ENCODE results near the gene TUBGCP2.
"Not testable (repeated sequence)": the region's sequence is repeated elsewhere in the genome, so short reads cannot be mapped to it uniquely, and the experiment has no call there.

TUBGCP2 gene

DNA sequence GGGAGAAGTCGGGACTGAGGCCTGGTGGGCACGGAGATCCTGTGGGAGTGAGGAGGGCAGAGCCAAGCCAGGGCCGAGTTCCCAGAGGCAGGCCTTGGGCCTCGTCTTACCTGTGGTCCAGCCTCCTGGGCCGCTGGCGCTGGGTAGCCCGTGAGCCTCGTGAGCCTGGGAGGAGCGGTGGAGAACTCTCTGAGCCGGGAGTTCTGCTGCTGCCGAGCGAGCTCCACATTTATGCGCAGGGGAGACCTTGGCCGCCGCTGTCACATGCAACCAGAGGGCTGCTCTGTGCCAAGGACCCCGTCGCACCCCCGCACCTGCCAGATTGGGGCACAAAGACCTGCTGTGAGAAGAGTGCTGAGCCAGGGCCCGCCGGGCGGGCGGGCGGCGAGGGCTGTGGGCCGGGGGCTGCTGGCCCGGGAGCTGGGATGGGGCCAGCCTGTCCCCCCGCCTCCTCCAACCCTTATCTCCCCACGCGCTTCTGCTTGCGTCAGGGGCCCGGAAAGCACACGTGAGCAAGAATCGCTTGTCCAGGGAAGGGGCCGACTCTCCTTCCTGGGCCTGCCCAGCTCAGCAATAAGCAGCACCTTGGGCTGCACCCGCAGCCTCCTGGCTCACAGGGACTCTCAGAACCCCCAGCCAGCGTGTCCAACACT lies 60.9 kb downstream of the TUBGCP2 start:
- no peak for DNase-seq (ENCODE audit: low read depth, low spot score)

DNA sequence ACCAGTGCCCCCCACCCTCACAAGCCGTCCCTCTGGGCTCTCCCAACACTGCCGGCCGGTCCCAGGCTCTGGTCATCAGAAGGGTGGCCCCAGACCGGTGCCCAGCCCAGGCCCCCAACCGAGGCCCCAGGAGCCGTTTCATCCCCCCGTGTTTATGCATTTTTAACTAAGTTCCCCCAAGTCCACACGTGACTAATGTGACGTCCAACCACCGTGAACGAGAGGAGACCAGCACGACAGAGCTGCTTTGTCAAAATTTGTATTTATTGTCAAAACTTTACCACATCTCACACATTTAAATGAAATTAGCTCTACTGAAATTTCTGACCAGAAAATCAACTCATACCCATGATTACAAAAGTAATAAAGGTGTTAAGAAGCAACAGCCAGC lies 62.4 kb downstream of the TUBGCP2 start:
- no peak for DNase-seq (ENCODE audit: low read depth, low spot score)

DNA sequence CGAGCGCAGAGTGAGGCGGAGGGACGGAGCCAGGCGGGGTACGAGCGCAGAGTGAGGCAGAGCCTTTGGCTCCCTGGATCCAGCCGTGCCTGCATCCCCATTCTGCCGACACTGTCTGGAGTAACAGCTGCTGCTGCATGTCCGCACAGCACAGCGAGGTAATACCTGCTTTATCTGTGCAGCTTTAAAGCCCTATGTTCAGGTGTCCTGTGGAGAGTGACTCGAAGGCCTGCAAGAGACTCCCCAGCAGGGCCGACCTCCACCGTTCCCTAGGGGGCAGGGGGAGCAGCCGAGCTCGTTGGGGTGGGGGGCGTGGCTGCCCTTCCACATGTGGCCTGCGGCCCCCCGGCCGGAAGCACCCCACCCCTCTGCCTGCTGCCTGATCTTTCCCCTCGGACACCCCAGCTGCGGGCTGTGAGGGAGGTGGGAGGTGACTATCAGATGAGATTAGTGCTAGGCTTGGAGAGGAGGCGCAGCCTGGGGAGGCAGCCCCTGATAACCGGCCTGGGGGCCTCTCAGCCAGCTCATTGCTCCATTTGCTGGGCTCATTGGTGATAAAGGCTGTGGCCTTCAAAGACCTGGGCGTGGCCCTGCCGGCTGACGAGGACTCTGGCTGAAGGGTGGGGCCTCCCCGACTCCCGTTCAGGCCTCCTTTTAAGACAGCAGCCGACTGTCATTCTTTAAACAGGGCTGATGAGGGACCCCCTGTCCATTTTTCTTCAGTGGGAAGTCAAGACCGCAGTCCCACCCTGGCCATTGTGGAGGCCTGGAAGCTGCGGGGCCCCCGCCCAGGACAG lies 63.0 kb downstream of the TUBGCP2 start:
- peak; percentile 74 for DNase-seq (ENCODE audit: low read depth, low spot score)

DNA sequence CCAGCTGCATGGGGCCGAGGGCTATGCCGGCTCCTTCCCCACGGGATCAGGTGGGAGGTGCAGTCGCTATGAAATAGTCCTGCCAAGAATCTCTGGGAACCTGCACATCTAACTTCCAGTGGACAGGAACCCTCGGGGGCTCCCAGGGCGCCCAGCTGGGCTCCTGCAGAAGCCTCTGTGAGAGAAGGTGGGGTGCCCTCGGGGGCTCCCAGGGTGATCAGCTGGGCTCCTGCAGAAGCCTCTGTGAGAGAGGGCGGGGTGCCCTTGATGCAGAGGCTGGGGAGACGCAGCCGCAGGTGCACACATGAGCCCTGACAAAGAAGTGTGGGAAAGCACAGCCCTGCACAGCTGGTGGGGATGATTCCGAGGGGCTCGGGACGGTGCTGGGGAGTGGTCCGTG lies 65.1 kb downstream of the TUBGCP2 start:
- DNase-seq (ENCODE audit: low read depth, low spot score), result no peak

DNA sequence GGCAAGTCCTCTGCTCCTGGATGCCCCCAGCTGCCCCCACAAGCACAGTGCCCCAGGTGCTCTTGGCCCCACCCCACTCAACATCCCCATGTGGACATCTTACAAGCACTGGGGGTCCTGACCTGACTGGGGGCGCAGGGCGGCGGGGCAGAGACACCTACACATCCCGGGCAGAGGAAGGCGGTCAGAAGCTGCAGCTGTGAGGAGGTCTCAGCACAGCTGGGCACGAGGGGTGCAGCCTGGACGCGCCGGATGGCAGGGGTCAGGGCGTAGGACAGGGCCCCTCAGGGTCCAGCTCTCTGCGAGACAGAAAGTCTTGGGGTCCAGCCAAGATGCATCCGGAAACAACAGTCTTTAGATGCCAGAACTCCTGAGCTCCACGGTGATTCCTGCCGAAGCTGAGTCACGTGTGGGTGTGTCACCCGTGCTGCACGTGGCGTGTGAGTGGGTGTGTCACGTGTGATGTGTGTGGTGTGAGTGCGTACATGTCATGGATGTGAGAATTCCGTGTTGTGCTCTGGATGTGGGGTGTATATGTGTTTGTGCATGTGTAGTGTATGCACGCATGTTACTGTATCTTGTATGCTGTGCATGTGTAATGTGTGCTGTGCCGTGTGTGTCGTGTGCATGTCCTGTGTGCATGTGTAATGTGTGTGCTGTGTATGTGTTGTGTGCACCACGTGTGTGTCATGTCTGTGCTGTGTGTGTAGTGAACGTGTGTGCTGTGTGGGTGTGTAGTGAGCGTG lies 65.9 kb downstream of the TUBGCP2 start:
- no peak for DNase-seq (ENCODE audit: low read depth, low spot score)

DNA sequence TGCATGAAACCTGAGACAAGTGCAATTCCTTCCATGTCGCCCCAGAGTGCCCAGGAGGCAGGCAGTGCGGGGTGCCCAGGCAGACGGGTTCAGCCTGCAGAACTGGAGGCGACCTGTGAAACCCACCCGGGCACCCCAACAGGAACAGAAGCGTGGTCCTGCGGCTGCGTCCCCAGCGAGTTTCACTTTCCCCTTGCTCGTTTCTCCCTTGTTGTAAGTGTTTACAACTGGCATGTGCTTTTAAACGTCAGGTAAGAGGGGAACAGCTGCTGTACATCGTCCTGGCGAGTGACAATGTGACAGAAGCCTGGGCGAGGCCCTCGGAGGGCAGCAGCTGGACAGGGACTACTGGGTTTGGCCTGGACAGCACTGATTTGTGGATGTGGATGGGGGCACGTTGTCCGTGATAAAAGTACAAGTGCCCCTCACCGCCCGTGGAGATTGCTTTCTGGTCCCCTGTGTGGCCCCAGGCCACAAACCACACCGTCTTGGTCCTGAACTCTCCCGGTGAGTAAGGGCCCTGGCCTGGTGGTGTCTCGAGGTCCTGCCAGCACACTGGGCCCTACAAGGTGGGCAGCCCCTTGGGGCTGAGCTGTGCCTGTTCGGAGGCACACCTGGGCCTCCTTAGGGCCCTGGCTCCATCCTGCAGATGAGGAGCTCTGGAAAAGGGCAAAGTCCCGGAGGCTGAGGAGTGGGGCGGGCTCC lies 67.0 kb downstream of the TUBGCP2 start:
- DNase-seq (ENCODE audit: low read depth, low spot score), result no peak

DNA sequence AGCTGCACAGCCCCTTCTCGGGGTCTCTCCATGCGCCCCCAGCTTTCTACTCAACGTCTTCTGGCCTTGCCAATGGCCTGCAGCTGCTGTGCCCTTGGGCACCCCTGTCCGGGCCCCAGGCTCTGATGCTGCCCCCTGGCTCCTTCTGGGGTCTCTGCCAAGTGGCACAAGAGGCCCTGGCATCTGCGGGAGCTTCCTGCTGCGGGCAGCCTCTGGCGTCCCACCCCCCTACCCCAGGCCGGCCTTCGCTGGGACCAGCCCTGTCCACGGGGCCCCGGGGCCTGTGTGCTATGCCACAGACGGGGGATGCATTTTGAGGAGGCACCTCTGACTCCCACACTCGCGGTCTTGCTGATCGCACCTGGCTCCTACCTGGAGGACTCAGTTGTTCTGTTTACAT lies 68.7 kb downstream of the TUBGCP2 start:
- no peak for DNase-seq (ENCODE audit: low read depth, low spot score)

DNA sequence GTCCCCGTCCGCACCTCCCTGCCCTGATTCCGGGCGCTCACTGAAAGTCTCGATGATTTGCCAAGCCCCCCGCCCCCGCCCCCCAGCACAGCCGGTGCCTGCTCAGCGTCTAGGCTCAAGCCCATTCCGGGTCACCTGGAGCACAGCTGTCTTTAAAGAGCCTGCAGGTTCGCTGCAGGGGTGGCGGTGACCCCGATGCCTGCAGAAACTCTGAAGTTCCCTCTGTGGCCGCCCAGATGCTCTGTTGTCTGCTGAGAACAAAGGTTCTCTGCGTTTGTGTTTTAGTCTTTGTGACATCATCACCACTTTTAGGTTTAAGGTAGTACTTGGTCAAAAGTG lies 70.2 kb downstream of the TUBGCP2 start:
- DNase-seq (ENCODE audit: low read depth, low spot score), result no peak

DNA sequence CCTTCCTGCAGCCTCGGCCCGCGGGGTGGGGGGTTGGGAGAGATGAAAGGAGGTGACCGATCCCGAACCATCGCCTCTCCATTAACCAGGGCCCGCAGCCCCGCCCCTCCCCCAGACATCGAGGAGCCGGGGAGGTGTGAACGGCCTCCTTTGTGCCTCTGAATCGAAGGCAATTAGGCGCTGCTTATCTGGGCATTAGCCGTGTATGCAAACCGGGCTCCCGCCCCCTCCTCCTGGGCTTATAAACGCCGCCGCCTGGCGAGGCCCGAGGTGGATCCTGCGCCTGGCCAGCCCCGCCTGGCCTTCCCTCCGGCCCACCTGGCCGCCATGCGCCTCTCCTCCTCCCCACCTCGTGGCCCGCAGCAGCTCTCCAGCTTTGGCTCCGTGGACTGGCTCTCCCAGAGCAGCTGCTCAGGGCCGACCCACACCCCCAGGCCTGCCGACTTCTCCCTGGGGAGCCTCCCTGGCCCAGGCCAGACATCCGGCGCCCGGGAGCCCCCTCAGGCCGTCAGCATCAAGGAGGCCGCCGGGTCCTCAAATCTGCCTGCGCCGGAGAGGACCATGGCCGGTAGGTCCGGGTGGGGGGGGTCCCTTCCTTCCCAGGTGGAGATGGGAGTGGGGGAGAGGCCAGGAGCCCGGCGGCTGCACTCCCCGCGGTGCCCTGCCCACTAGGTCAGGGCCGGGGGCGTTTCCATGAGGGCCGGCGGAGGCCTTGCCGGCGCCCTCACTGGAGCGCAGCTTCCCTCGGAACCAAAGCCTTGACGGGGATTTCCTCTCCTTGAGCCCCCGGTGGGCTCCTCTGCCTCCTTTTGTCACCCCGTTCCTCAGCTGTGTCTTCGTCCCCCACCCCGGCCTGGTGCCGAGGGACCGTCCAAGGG lies 70.8 kb downstream of the TUBGCP2 start, which contains the start of gene VENTX:
TSS of gene VENTX (plus strand) at position 268 of the 878 bp plus-strand sequence. CDS start at position 328, 60 bp downstream.
- peak; percentile 97 for DNase-seq (ENCODE audit: low read depth, low spot score)

DNA sequence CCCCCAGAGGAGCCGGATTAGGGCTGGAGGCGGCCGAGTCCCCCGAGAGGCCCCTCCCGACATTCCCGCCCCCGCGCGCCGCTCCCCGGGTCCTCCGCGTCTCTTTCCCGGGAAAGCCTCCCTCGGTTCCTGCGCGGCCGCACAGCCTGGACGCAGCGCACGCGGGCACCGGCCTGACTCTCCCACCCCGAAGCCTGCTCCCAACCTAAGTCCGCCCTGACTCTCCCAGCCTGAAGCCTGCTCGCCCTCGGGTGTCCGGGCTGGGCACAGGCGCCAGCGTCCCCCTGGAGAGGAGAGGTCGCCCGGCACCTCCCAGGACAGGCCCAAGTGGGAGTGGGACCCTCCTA lies 71.5 kb downstream of the TUBGCP2 start:
- no peak for DNase-seq (ENCODE audit: low read depth, low spot score)

DNA sequence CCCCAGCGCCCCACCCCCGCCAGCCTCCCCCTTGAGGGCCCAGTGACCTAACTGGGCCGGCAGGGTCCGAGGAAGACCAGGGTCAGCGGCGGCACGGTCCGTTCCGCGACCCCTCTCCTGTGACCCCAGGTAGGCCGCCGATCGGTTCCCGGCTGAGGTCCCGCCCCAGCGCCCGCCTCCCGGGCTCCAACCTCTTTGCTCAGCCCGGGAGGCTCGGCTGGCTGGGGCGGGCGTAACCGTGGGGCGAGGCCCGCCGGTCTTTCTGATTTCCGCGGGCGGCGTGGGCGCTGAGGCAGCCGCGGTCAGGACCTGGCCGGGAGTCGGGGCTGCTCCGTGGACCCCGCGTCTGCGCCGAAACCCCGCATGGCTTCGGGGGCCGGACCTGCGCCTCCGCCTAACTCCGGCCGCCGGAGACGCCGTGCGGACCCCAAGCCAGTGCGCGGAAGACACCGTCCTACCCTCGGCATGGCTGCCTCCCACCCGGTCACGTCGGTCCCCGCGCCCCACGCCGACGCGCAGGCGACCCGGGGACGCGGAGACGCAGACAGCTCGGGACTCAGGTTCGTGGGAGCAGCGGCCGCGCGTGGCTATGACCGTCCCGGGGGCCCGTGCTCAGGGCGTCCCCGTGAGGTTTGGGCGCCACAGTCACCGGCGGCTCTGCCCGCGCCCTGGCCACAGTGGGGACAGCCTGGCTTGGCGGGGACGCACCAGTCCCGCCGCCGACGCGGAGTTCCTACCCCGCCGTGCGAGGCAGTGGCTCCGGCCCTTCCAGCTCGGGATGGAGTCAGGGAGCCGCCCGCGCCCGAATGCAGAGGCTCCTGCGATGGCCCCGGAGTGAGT lies 72.1 kb downstream of the TUBGCP2 start:
- DNase-seq (ENCODE audit: low read depth, low spot score), result no peak

DNA sequence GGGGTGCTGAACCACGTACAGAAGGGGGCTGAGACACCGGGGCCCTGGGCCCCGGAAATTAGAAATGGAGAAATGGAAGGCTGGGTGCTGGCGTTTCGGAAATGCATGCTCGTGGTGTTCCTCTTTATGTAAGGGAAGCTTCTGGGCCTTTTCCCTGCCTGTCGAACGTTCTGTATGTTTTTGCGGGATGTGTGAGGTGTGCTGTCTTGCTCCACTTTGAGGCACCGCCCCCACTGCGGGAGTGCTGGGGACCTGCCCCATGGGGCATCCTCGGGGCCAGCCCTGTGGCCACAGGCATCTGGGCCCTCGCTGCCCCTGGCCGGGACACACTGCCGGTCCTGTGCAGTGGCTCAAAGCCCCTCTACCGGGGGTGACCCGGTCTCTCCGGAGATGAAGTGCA lies 72.7 kb downstream of the TUBGCP2 start:
- DNase-seq (ENCODE audit: low read depth, low spot score), result no peak

DNA sequence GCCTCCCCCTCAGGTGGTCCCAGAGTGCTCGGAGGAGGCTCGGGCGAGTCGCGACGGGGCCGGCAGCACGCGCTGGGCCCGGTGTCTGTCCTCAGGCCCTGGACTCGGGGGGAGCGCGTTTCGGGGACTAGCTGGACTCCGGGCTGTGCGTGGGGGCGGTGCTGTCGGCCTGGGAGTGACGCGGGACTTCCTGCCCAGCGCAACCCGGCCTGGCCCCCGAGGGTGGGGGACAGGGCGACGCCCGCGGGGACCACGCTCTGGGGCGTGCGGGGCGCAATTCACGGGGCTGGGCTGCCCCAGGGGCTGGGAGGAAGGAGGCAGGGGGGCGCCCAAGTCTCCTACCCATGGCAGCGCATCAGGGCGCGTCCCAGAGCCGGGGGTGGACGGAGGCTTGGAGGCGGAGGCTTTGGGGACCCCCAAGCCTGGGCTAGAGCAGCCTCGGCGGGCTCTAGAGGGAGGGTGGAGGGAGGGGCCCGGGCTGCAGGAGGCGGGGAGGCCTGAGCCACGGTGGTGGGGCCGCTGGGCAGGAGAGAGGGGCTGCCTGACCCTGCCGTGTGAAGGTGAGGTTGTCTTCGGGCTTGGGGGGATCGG lies 73.3 kb downstream of the TUBGCP2 start:
- DNase-seq (ENCODE audit: low read depth, low spot score), result no peak

DNA sequence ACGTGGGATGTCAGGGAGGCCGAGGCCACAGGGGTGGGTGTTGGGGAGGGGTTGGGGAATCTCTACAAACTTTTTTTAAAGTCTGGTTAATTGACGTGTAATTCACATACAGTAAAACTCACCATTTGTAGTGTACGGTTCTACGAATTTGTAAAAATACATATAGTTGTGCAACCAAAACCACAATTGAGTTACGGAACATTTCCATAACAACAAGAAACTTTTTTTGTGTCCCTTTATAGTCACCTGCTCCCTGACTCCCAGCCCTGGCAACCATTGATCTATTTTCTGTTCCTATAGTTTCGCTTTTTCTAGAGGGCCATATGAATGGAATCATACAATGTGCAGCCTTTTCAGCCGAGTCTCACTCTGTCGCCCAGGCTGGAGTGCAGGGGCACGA lies 73.9 kb downstream of the TUBGCP2 start:
- not testable (repeated sequence) for DNase-seq (ENCODE audit: low read depth, low spot score)

DNA sequence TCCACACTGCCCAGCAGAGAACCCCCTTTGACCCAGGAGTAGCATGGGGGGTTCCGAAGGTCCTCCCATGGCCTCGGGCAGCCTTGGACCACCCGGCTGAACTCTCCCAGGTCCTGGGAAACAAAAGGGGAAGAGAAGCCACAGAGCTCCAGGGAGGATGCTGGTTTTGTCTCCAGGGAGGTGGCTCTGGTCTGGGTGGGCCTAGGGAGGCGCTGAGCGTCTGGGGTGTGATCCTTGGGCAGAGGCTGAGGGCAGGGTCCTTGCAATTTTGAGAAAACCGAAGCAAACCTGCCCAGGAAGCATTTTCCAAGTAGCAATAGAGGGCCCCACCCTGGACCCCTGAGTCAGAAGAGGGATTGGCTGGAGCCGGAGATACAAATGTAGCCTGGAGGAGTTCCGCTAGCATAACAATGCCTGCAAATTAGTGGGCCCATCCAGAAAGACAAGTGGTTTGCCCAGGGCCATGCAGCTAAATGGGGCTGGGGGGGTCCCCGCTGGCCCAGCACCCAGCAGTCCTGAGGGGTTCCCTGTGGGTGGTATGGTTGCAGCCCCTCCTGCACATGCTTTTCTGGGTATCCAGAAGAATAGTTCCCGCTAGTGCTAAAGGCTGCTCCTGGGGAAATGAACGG lies 76.6 kb downstream of the TUBGCP2 start:
- peak; percentile 82 for DNase-seq (ENCODE audit: low read depth, low spot score)

DNA sequence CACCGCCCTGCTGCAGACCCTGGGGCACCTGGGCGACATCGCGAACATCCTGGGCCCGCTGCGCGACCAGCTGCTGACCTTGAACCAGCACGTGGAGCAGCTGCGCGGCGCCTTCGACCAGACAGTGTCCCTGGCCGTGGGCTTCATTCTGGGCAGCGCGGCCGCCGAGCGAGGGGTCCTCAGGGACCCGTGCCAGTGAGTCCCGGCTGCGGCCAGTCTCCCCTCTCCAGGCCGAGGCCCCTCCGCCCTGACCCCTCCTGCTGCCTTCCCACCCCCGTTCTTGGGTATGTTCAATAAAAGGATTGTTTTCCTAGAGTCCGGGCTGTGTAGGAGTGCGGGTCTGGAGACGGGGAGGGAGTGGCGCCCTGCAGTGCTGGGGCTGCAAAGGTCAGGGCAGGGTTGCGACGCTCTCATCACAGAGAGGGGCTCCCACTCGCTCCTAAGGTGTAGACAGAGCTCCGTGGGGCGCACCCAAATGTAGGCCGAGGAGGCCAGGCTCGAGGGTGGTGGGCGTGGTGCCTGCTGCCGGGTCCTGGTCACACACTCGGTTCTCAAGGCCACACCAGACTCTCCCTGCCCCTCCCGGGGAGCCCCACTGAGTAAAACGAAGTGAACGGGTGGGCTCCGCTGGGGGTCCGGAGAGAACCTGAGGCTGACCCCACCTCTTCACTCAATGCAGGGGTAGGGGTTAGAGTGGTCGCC lies 77.3 kb downstream of the TUBGCP2 start:
- no peak for DNase-seq (ENCODE audit: low read depth, low spot score)

DNA sequence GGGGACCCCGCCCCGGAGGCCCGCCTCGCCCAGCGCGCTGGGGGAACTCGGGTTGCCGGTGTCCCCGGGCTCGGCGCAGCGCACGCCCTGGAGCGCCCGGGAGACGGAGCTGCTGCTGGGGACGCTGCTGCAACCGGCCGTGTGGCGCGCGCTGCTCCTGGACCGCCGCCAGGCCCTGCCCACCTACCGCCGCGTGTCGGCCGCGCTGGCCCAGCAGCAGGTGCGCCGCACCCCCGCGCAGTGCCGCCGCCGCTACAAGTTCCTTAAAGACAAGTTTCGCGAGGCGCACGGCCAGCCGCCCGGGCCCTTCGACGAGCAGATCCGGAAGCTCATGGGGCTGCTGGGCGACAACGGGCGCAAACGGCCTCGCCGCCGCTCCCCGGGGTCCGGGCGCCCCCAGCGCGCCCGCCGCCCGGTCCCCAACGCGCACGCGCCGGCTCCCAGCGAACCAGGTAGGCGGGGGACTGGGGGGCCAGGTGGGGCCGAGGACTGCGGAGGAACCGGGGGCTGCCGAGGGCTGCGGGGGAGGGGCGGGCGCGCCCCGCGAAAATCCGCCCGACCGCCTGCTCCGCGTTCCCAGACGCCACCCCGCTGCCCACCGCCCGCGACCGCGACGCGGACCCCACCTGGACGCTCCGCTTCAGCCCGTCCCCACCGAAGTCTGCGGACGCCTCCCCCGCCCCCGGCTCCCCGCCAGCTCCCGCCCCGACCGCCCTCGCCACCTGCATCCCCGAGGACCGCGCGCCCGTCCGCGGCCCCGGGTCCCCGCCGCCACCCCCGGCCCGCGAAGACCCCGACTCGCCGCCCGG lies 78.1 kb downstream of the TUBGCP2 start:
- no peak for DNase-seq (ENCODE audit: low read depth, low spot score)

DNA sequence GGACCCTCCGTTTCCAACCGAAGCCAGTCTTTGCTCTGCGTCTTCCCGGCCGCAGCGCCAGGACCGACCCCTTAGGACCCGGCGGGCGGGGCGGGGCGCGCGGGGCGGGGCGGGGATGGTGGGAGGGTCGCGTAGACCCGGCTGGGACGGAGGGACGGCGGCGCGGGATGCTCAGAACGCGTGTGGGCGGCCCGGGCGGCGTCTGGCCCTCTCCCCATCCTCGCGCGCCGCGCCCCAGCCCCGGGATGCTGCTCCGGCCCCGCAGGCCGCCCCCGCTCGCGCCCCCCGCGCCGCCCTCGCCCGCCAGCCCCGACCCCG lies 78.7 kb downstream of the TUBGCP2 start, which contains the start of gene UTF1:
TSS of gene UTF1 (plus strand) at position 174 of the 318 bp plus-strand sequence. CDS start at position 246, 72 bp downstream.
- no peak for DNase-seq (ENCODE audit: low read depth, low spot score)

All from ELF-1 (cell line).